Measurements from ENCODE around the gene DISC1.
A peak's percentile ranks its signal among the peaks of the same experiment; 100 is the strongest.
"Not testable (repeated sequence)": the region's sequence is repeated elsewhere in the genome, so short reads cannot be mapped to it uniquely, and the experiment has no call there.

DISC1 gene

DNA sequence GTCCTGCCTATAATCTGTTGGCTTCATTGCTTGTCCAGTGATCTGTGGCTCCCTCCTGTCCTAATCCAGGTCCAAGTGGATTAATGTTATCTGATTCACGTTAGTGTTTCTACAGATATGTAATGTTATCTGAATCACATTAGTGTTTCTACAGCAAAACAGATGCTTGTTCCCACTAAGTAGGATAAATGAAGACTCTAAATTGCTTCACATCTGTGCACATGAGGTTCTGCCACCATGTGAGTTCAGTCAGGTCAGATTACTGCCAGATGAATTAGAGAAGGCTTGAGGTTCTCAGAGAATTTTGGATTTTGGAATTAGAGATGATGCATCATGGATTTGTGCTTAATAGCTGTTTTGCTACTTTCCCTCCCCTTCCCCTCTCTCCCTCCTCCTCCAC lies 13.2 kb downstream of the DISC1 start:
- no peak for DNase-seq

DNA sequence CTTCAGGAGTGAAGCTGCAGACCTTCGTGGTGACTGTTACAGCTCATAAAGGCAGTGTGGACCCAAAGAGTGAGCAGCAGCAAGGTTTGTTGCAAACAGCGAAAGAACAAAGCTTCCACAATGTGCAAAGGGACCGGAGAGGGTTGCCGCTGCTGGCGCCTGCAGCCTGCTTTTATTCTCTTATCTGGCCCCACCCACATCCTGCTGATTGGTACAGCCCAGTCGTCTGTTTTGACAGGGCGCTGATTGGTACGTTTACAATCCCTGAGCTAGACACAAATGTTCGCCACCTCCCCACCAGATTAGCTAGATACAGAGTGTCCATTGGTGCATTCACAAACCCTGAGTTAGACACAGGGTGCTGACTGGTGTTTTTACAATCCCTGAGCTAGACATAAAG lies 14.9 kb downstream of the DISC1 start:
- DNase-seq = not testable (repeated sequence)

DNA sequence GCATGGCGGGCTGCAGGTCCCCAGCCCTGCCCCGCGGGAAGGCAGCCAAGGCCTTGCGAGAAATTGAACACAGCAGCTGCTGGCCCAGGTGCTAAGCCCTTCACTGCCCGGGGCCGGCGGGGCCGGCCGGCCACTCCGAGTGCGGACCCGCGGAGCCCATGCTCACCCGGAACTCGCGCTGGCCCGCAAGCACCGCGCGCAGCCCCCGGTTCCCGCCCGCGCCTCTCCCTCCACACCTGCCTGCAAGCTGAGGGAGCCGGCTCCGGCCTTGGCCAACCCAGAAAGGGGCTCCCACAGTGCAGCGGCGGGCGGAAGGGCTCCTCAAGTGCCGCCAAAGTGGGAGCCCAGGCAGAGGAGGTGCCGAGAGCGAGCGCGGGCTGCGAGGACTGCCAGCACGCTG lies 15.5 kb downstream of the DISC1 start:
- DNase-seq = not testable (repeated sequence)

- DNase-seq = no peak
Measured at GRCh38 chr1:231642618-231643017, 16.0 kb downstream of the DISC1 start.

DNA sequence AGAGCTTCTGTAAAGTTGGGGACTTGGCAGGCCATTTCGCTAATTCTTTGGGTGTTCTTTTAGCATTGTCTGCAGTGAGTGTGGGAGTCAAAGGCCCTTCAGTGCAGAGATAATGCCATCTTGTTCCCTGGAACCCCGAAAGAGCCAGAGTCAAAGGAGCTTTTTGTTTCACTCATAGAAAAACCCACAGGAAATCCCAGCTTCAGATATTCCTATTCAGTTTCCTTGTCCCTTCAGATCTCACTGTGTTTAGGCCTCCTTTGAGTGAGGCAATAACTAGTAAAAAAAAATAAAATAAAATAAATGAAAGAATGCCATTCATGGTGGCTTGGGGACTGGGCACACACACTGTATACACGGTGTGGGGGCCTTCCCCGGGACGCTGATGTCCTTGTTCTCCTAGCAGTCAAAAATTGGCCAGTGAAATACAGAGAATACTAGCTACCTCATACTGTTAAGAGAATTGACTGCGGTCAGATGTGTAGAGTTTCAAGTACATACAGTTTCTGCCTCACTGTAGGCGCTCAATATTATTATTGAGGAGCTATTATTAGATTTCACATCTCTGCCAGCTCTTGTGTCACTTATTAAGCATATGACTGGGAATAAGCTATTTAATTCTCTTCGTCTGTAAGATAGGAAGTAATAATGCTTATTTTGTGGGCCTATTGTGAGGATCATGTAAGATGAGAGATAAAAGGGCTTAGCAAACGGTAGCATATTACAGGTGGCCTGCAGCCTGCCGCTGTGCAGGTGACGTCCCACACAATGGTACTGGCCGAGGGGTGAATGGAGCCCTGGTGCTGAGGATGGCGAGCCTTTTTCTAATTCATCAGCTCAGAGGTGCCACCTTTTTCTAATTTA lies 16.7 kb downstream of the DISC1 start:
- no peak for DNase-seq

- no peak for DNase-seq
Measured at GRCh38 chr1:231643935-231644237, 17.3 kb downstream of the DISC1 start.

- not testable (repeated sequence) for DNase-seq
Measured at GRCh38 chr1:231645634-231646033, 19.0 kb downstream of the DISC1 start.

DNA sequence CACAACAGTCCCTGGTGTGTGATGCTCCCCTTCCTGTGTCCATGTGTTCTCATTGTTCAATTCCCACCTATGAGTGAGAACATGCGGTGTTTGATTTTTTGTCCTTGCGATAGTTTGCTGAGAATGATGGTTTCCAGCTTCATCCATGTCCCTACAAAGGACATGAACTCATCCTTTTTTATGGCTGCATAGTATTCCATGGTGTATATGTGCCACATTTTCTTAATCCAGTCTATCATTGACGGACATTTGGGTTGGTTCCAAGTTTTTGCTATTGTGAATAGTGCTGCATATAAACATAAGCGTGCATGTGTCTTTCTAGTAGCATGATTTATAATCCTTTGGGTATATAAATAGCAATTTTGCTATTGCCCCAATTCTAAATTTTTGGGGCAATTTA lies 19.6 kb downstream of the DISC1 start:
- DNase-seq = not testable (repeated sequence)

GRCh38 chr1:231651621-231652260 lies 25.2 kb downstream of the DISC1 start:
- peak; percentile 37 for DNase-seq

- no peak for DNase-seq
Measured at GRCh38 chr1:231653632-231654031, 27.0 kb downstream of the DISC1 start.

GRCh38 chr1:231656741-231657140 lies 30.2 kb downstream of the DISC1 start:
- DNase-seq = no peak

GRCh38 chr1:231658223-231658622 lies 31.6 kb downstream of the DISC1 start:
- not testable (repeated sequence) for DNase-seq

- no peak for DNase-seq
Measured at GRCh38 chr1:231660198-231660597, 33.6 kb downstream of the DISC1 start.

- DNase-seq = peak; percentile 3
Measured at GRCh38 chr1:231663211-231663792, 36.7 kb downstream of the DISC1 start.

DNA sequence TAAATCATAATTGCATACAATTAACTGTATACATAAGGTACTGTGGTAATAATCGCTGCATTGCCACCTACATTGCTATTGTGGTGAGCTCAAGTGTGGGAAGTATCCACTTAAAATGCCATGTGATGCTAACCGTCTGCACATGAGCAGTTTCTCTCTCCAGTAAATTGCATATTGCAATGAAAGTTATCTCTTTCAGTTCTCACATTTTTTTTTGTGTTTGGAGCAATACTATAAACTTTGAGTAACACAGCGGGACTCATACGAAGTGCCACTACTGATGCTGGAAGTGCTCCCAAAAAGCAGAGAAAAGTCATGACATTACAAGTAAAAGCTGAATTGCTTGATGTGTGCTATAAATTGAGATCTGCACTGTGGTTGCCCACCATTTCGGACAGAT lies 38.5 kb downstream of the DISC1 start:
- DNase-seq = peak; percentile 65

DNA sequence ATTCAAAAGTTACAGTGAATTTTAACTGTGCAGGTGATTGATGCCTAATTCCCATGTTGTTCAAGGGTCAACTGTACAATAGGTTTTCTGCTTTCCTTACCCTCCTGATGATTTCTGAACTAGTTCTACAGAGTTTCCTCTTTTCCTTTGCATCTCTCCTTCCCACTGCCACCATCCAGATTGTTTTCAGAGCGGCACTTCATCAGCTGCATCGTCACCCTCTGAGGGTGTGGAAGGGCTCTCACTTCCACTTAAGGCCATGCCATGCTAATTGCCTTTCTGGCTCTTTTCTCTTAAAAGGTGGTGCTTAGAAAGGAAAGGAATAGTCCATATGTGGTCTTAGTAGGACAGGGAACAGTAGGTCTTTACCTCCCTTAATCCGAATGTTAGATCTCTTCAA lies 39.1 kb downstream of the DISC1 start:
- peak; percentile 27 for DNase-seq

- DNase-seq = peak; percentile 39
Measured at GRCh38 chr1:231666220-231666936, 39.8 kb downstream of the DISC1 start.

- no peak for DNase-seq
Measured at GRCh38 chr1:231666937-231667608, 40.5 kb downstream of the DISC1 start.

DNA sequence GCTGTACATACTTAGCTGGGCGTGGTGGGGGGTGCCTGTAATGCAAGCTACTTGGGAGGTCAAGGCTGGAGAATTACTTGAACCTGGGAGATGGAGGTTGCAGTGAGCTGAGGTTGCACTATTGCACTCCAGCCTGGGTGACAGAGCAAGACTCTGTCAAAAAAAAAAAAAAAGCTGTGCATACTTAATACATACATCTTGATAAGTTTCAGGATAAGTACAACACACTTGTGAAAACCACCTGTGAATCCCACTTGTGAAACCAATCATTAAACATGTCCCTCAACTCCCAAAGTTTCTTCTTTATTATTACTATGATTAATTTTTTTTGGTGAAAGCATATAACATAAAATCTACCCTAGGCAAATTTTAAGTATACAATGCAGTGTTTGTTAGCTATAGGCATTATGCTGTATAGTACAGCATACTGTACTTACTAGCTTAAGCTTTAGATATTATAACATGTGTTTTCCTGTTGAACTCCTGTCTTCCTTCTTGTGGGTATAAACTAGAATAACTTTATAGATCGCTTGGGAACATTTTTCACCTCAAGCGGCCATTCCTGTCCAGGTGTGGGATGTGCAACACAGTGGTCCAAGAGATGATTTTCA lies 41.4 kb downstream of the DISC1 start:
- no peak for DNase-seq

DNA sequence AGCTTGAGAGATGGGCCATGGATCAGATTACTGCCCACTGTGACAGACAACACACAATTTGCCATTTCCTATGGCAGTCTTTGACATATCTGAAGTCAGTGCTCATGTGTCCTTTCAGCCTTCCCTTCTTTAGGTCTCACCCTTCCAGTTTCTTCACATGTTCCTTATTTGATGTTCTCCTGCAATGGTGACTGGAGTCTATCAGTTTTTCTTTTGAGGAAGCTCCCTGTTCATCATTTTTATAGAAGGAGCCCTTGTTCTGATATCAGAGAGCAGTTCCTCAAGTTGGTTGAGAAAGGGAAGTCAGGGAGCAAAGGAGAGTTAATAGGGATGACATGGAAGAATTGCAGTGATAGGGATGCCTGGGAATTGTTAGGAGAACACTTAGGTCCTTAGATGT lies 42.2 kb downstream of the DISC1 start:
- DNase-seq = no peak

DNA sequence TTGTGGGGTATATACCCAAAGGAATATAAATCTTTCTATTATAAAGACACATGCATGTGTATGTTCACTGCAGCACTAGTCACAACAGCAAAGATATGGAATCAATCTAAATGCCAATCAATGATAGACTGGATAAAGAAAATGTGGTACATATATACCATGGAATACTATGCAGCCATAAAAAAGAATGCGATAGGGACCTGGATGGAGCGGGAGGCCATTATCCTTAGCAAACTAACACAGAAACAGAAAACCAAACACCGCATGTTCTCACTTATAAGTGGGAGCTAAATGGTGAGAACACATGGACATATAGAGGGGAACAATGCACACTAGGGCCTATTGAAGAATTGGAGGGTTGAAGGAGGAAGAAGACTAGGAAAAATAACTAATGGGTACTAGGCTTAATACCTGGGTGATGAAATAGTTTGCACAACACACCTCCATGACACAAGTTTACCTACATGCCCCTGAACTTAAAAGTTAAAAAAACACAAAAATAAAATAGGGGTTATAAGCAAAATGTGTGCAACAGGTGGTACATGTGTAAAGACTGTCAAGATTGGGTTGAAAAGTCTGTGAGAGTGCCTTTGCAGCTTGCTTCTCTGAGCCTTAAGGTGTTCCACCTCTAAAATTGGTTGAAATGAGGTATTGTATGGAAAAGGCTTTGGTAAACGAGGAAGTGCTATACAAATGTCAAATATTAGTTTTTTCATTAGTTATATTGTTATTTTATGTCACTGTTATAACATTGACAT lies 43.5 kb downstream of the DISC1 start:
- not testable (repeated sequence) for DNase-seq

- no peak for DNase-seq
Measured at GRCh38 chr1:231670755-231671154, 44.2 kb downstream of the DISC1 start.
